Mononuclear cell (primary cell): ENCODE results near the gene OBSCN. TPM values are rescaled to one million over a fixed set of nuclear protein-coding genes. Genes with fewer than 3 reads are reported as not detected.

ENCODE experiments used
- H3K27me3 ChIP-seq: 2 replicates; pipeline ENCODE4 v1.6.0; 2011; ENCODE audit warnings: low read length, control low read depth; ENCODE audit not compliant: insufficient read depth
- H3K4me1 ChIP-seq: 2 replicates; pipeline ENCODE4 v1.5.1; 2011; ENCODE audit warnings: mild to moderate bottlenecking, low read length, control low read depth; ENCODE audit not compliant: insufficient read depth
- H3K4me3 ChIP-seq: 2 replicates; pipeline ENCODE4 v1.5.1; 2011; ENCODE audit warnings: mild to moderate bottlenecking, low read length, moderate library complexity
- H3K9me3 ChIP-seq: 2 replicates; pipeline ENCODE4 v1.5.1; 2011; ENCODE audit warnings: low read depth, mild to moderate bottlenecking, control low read depth, low read length
- total RNA-seq: library from RNA; depleted of rRNA; stranded (reverse); fragments of >200 nt; gene quantifications from one replicate; pipeline ENCODE4 v1.2.3, GENCODE V29; 2012

Gene OBSCN
- total RNA-seq, 1 donor = 26.3 TPM

GRCh38 chr1:228284521-228284920 lies 76.7 kb downstream of the OBSCN start:
- Histone ChIP-seq H3K4me3 (no peak overlapping the region), H3K4me1 (no peaks in the 10 kb centered on the region), H3K9me3 (no peaks in the 10 kb centered on the region), H3K27me3 (no peaks in the 10 kb centered on the region)

GRCh38 chr1:228285661-228286504 lies 78.0 kb downstream of the OBSCN start:
- H3K9me3 ChIP-seq = no peaks in the 10 kb centered on the region
- H3K27me3 ChIP-seq = no peaks in the 10 kb centered on the region

GRCh38 chr1:228286505-228287417 lies 78.9 kb downstream of the OBSCN start:
- H3K4me1 ChIP-seq = no peaks in the 10 kb centered on the region
- no peaks in the 10 kb centered on the region for H3K27me3 ChIP-seq
- H3K4me3 ChIP-seq = no peak overlapping the region
- H3K9me3 ChIP-seq = no peaks in the 10 kb centered on the region

More at GRCh38 chr1:228285661-228286504, 78.0 kb downstream of the OBSCN start:
- no peak overlapping the region for H3K4me3 ChIP-seq
- H3K4me1 ChIP-seq = no peaks in the 10 kb centered on the region

GRCh38 chr1:228287541-228288425 lies 79.9 kb downstream of the OBSCN start:
- Histone ChIP-seq H3K4me1 (no peaks in the 10 kb centered on the region), H3K27me3 (no peaks in the 10 kb centered on the region), H3K4me3 (no peak overlapping the region), H3K9me3 (no peaks in the 10 kb centered on the region)

GRCh38 chr1:228288536-228289238 lies 80.8 kb downstream of the OBSCN start:
- H3K4me1 ChIP-seq = no peaks in the 10 kb centered on the region
- H3K4me3 ChIP-seq = no peak overlapping the region
- no peaks in the 10 kb centered on the region for H3K9me3 ChIP-seq
- no peaks in the 10 kb centered on the region for H3K27me3 ChIP-seq

GRCh38 chr1:228289239-228289849 lies 81.5 kb downstream of the OBSCN start:
- no peaks in the 10 kb centered on the region for H3K27me3 ChIP-seq
- no peak overlapping the region for H3K4me3 ChIP-seq
- no peaks in the 10 kb centered on the region for H3K9me3 ChIP-seq
- no peaks in the 10 kb centered on the region for H3K4me1 ChIP-seq

- no peaks in the 10 kb centered on the region for H3K4me1 ChIP-seq
- no peaks in the 10 kb centered on the region for H3K27me3 ChIP-seq
- no peaks in the 10 kb centered on the region for H3K9me3 ChIP-seq
- H3K4me3 ChIP-seq = no peak overlapping the region
Observed at GRCh38 chr1:228289996-228290881, 82.4 kb downstream of the OBSCN start.

GRCh38 chr1:228291906-228292608 lies 84.2 kb downstream of the OBSCN start:
- Histone ChIP-seq H3K9me3 (no peaks in the 10 kb centered on the region), H3K4me3 (no peak overlapping the region), H3K27me3 (no peaks in the 10 kb centered on the region), H3K4me1 (no peaks in the 10 kb centered on the region)

GRCh38 chr1:228292609-228292911 lies 84.7 kb downstream of the OBSCN start:
- Histone ChIP-seq H3K4me3 (no peak overlapping the region), H3K27me3 (no peaks in the 10 kb centered on the region), H3K4me1 (no peaks in the 10 kb centered on the region), H3K9me3 (no peaks in the 10 kb centered on the region)

- Histone ChIP-seq H3K4me3 (no peak overlapping the region), H3K9me3 (no peaks in the 10 kb centered on the region)
Observed at GRCh38 chr1:228293393-228293792, 85.5 kb downstream of the OBSCN start.

GRCh38 chr1:228293816-228294500 lies 86.1 kb downstream of the OBSCN start:
- no peaks in the 10 kb centered on the region for H3K27me3 ChIP-seq
- no peaks in the 10 kb centered on the region for H3K9me3 ChIP-seq
- no peaks in the 10 kb centered on the region for H3K4me1 ChIP-seq
- H3K4me3 ChIP-seq = no peak overlapping the region

More at GRCh38 chr1:228293393-228293792, 85.5 kb downstream of the OBSCN start:
- Histone ChIP-seq H3K4me1 (no peaks in the 10 kb centered on the region), H3K27me3 (no peaks in the 10 kb centered on the region)

GRCh38 chr1:228294717-228295116 lies 86.9 kb downstream of the OBSCN start:
- no peaks in the 10 kb centered on the region for H3K27me3 ChIP-seq
- no peak overlapping the region for H3K4me3 ChIP-seq
- H3K9me3 ChIP-seq = no peaks in the 10 kb centered on the region
- H3K4me1 ChIP-seq = no peaks in the 10 kb centered on the region
